ENCODE data around the gene USP34.

Gene USP34

DNA sequence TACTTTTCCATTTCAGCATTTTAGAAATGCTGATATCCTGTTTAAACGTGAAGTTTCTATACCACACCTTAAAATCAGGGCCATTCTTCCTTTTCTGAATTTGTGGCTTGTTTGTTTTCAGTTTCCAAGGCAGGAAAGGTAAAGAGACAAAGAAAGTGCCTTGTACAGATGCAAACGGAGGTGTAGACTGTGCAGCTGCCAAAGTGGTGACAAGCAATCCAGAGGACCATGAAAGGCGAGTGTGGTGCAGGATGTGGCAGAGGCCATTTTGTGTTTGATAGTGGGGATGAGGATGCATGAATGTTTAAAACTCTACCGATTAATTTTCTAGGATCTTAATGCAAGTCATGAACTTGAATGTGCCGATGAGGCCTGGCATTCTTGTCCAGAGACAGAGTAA lies 308.2 kb downstream of the USP34 start:
- TF ChIP-seq TEAD4 (IDR thresholded peaks at IDR 0.05) = no peak
- TF ChIP-seq REST (IDR thresholded peaks at IDR 0.05; ENCODE audit: low read depth) = no peak
- TF ChIP-seq CREB1 (IDR thresholded peaks at IDR 0.05; ENCODE audit: low read depth) = no peak
- no peak for TF ChIP-seq RAD21 (IDR thresholded peaks at IDR 0.05; ENCODE audit: low read depth)
- no peak for TF ChIP-seq FOXM1 (IDR thresholded peaks at IDR 0.05; ENCODE audit: borderline replicate concordance, low read depth)
- TF ChIP-seq, protein P1, sequence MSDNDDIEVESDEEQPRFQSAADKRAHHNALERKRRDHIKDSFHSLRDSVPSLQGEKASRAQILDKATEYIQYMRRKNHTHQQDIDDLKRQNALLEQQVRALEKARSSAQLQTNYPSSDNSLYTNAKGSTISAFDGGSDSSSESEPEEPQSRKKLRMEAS (IDR thresholded peaks at IDR 0.05) = no peak
- no peak for TF ChIP-seq CEBPB (IDR thresholded peaks at IDR 0.05)

DNA sequence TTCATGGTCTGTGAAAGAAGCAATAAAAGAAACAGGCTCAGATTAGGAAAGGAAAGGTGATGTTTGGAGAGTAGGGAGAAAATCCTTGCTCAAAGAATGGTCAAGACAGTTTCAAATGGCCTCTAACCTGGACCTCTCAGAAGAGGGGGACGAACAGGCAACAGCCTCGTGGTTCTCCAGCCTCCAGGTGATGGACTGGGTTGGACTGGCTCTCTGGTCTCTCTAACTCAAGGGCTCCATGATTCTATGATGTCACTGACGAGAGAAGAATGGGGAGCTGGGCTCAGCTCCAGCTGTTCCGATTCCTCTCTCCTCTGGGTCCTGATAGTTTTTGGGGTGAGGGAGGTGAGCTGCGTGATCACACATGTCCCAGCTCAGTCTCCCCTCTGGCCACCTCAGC lies 309.0 kb downstream of the USP34 start, which contains the start of gene C2orf74:
Gene C2orf74 (plus strand): TSS at position 301 of the 400 bp plus-strand sequence. CDS start 327 bp downstream, outside the sequence.
- TF ChIP-seq, protein P2, sequence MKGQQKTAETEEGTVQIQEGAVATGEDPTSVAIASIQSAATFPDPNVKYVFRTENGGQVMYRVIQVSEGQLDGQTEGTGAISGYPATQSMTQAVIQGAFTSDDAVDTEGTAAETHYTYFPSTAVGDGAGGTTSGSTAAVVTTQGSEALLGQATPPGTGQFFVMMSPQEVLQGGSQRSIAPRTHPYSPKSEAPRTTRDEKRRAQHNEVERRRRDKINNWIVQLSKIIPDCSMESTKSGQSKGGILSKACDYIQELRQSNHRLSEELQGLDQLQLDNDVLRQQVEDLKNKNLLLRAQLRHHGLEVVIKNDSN (IDR thresholded peaks at IDR 0.05) = no peak
- TF ChIP-seq TEAD4 (IDR thresholded peaks at IDR 0.05) (no peak), RAD21 (IDR thresholded peaks at IDR 0.05; ENCODE audit: low read depth) (no peak), TCF12 (IDR thresholded peaks at IDR 0.05; ENCODE audit: low read depth) (no peak), NFIC (IDR thresholded peaks at IDR 0.05) (no peak), CREB1 (IDR thresholded peaks at IDR 0.05; ENCODE audit: low read depth) (no peak), ZBTB7A (IDR thresholded peaks at IDR 0.05; ENCODE audit: low read depth) (no peak), CEBPB (IDR thresholded peaks at IDR 0.05) (no peak), FOXM1 (IDR thresholded peaks at IDR 0.05; ENCODE audit: borderline replicate concordance, low read depth) (no peak)

DNA sequence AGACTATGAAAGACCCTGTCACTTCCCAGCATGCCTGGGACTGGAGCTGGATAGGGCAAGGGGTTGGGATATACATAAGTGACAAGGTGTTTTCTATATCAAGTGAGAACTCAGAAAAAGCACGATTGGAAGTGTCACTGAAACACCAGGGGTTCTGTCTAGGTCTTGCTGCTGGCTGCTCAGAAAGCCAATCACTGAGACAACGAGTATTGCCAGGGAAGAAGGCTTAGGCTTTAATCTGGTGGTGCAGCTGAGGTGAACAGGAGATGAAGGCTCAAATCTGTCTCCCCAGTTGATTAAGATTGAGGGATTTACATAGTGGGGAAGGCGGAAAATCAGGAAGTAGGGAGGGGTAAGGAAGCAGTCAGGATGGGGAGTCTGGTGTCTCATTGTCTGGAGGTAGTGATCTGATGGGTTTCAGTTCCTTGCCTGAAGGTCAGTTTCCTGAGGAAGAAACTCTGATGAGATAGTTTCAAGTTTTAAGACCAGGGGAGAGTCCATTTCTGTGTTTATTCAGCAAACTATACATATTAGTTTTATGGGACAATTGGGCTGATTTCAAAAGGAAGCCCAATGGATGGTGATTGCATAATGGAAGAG lies 312.4 kb downstream of the USP34 start:
- TF ChIP-seq NFIC (IDR thresholded peaks at IDR 0.05) = no peak
- TF ChIP-seq EGR1 (IDR thresholded peaks at IDR 0.05) = no peak
- no peak for TF ChIP-seq ZBTB7A (IDR thresholded peaks at IDR 0.05; ENCODE audit: low read depth)
- no peak for TF ChIP-seq YY1 (IDR thresholded peaks at IDR 0.05; ENCODE audit: low read depth)
- no peak for TF ChIP-seq CREB1 (IDR thresholded peaks at IDR 0.05; ENCODE audit: low read depth)
- no peak for TF ChIP-seq TEAD4 (IDR thresholded peaks at IDR 0.05)
- TF ChIP-seq EP300 (IDR thresholded peaks at IDR 0.05; ENCODE audit: borderline replicate concordance) = no peak
- TF ChIP-seq REST (IDR thresholded peaks at IDR 0.05; ENCODE audit: low read depth) = no peak
- no peak for TF ChIP-seq TAF1 (IDR thresholded peaks at IDR 0.05; ENCODE audit: low read depth)
- TF ChIP-seq, protein P1 (IDR thresholded peaks at IDR 0.05) = no peak
- TF ChIP-seq FOXM1 (IDR thresholded peaks at IDR 0.05; ENCODE audit: borderline replicate concordance, low read depth) = no peak
- no peak for TF ChIP-seq TCF12 (IDR thresholded peaks at IDR 0.05; ENCODE audit: low read depth)

GRCh38 chr2:61157371-61158003 lies 313.4 kb downstream of the USP34 start:
- no peak for TF ChIP-seq FOXM1 (IDR thresholded peaks at IDR 0.05; ENCODE audit: borderline replicate concordance, low read depth)
- no peak for TF ChIP-seq NFIC (IDR thresholded peaks at IDR 0.05)
- TF ChIP-seq TEAD4 (IDR thresholded peaks at IDR 0.05) = no peak
- no peak for TF ChIP-seq YY1 (IDR thresholded peaks at IDR 0.05; ENCODE audit: low read depth)
- TF ChIP-seq TAF1 (IDR thresholded peaks at IDR 0.05; ENCODE audit: low read depth) = no peak
- TF ChIP-seq, protein P1 (IDR thresholded peaks at IDR 0.05) = no peak
- no peak for TF ChIP-seq CREB1 (IDR thresholded peaks at IDR 0.05; ENCODE audit: low read depth)
- no peak for TF ChIP-seq RAD21 (IDR thresholded peaks at IDR 0.05; ENCODE audit: low read depth)
- TF ChIP-seq, protein P2 (IDR thresholded peaks at IDR 0.05) = no peak
- no peak for TF ChIP-seq ZBTB7A (IDR thresholded peaks at IDR 0.05; ENCODE audit: low read depth)
- TF ChIP-seq EGR1 (IDR thresholded peaks at IDR 0.05) = no peak

DNA sequence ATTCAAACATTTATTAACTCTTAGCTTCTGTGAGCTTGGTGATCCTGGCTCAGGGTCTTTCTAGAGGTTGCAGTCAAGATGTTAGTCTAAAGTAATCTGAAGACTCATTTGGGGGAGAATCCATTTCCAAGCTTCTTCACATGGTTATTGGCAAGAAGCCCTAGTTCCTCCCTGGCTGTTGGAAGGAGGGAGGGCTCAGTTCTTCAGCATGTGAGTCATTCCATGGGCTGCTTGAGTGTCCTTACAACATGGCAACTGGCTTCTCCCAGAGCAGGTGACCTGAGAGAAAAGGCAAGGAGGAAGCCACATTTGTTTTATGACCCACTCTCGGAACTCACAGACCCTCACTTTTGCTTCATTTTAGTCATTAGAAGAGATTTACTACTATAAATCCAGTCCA lies 319.5 kb downstream of the USP34 start:
- TF ChIP-seq CEBPB (IDR thresholded peaks at IDR 0.05) = no peak
- TF ChIP-seq ZBTB7A (IDR thresholded peaks at IDR 0.05; ENCODE audit: low read depth) = no peak
- no peak for TF ChIP-seq EP300 (IDR thresholded peaks at IDR 0.05; ENCODE audit: borderline replicate concordance)
- TF ChIP-seq, protein P2 (IDR thresholded peaks at IDR 0.05) = no peak
- no peak for TF ChIP-seq TCF12 (IDR thresholded peaks at IDR 0.05; ENCODE audit: low read depth)
- no peak for TF ChIP-seq EGR1 (IDR thresholded peaks at IDR 0.05)
- no peak for TF ChIP-seq YY1 (IDR thresholded peaks at IDR 0.05; ENCODE audit: low read depth)
- TF ChIP-seq TEAD4 (IDR thresholded peaks at IDR 0.05) = no peak
- TF ChIP-seq FOXM1 (IDR thresholded peaks at IDR 0.05; ENCODE audit: borderline replicate concordance, low read depth) = no peak
- TF ChIP-seq CREB1 (IDR thresholded peaks at IDR 0.05; ENCODE audit: low read depth) = no peak
- no peak for TF ChIP-seq RAD21 (IDR thresholded peaks at IDR 0.05; ENCODE audit: low read depth)
- TF ChIP-seq TAF1 (IDR thresholded peaks at IDR 0.05; ENCODE audit: low read depth) = no peak
- no peak for TF ChIP-seq NFIC (IDR thresholded peaks at IDR 0.05)
- TF ChIP-seq, protein P1 (IDR thresholded peaks at IDR 0.05) = no peak
- no peak for TF ChIP-seq REST (IDR thresholded peaks at IDR 0.05; ENCODE audit: low read depth)

All from Ishikawa (cell line).